Activated naive CD4-positive, alpha-beta T cell treated with anti-CD3 and anti-CD28 coated beads, Interleukin-2, amount 50 U/mL, for 72 hours (primary cell): ENCODE results near the gene CACNA1A. TPM values are rescaled to one million over a fixed set of nuclear protein-coding genes. Genes with fewer than 3 reads are reported as not detected.

Source experiments
- ATAC-seq, 2 donors: fragments of 150-1000 bp; cut with Tn5 transposase; 2 replicates each; pipeline ENCODE4 v1.10.0; 2021; ENCODE audit warnings: mild to moderate bottlenecking in 2 of 2, moderate library complexity in 2 of 2
- DNase-seq, 2 donors: peaks; one replicate each; pipeline ENCODE4 v3.0.0; 2021 to 2022; ENCODE audit warnings: low spot score in 2 of 2
- H3K27ac Mint-ChIP-seq, 2 donors: one replicate each; pipeline ENCODE4 v1.8.0; 2022; ENCODE audit warnings: mild to moderate bottlenecking in 2 of 2, mixed read lengths in 2 of 2
- H3K36me3 Mint-ChIP-seq, 2 donors: one replicate each; pipeline ENCODE4 v1.8.0; 2022; ENCODE audit warnings: mixed read lengths in 2 of 2
- H3K9me3 Mint-ChIP-seq, 2 donors: one replicate each; pipeline ENCODE4 v1.8.0; 2022; ENCODE audit warnings: mixed read lengths in 2 of 2
- total RNA-seq, 2 donors: library from RNA; stranded (reverse); gene quantifications; one replicate each; pipeline ENCODE4 v1.2.3, GENCODE V29; 2022

CACNA1A gene
- total RNA-seq, 2 donors from 2014 or later: 0.43 to 0.70 TPM

DNA sequence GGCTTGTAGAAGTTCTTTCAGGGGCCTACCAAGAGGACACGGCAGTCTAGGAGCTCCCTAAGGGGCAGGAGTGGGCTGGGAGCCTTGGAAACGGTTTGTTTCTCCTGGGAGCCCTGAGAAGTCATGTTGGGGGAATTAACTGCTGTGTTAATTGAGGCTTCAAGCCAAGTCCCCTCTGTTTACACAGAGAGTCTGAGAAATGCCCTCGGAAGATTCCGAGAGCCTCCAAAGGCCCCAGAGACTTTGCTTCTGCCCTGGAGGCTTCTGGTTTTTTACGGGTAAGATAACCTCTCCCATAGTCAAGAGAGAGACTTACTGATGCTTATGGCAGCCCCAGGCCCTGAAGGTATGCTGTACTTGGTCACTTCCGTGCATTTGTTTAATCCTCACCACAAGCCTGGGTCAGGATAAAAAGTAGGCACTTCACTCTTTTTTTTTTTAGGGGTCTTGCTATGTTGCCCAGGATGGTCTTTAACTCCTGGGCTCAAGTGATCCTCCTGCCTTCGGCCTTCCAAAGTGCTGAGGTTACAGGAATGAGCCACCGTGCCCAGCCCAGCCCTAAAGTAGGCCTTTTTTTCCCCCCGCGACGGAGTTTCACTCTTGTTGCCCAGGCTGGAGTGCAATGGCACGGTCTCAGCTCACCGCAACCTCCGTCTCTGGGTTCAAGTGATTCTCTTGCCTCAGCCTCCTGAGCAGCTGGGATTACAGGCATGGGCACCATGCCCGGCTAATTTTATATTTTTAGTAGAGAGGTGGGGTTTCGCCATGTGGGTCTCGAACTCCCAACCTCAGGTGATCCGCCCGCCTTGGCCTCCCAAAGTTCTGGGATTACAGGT lies 340.9 kb downstream of the CACNA1A start:
- ATAC-seq (no peak), DNase-seq (no peak)
- Mint-ChIP-seq H3K27ac (peak overlapping the region in 1 of 2 donors; percentile 82), H3K9me3 (no peaks in the 10 kb centered on the region), H3K36me3 (peaks cover 0 to 6% of the 10 kb centered on the region in 2 donors)

DNA sequence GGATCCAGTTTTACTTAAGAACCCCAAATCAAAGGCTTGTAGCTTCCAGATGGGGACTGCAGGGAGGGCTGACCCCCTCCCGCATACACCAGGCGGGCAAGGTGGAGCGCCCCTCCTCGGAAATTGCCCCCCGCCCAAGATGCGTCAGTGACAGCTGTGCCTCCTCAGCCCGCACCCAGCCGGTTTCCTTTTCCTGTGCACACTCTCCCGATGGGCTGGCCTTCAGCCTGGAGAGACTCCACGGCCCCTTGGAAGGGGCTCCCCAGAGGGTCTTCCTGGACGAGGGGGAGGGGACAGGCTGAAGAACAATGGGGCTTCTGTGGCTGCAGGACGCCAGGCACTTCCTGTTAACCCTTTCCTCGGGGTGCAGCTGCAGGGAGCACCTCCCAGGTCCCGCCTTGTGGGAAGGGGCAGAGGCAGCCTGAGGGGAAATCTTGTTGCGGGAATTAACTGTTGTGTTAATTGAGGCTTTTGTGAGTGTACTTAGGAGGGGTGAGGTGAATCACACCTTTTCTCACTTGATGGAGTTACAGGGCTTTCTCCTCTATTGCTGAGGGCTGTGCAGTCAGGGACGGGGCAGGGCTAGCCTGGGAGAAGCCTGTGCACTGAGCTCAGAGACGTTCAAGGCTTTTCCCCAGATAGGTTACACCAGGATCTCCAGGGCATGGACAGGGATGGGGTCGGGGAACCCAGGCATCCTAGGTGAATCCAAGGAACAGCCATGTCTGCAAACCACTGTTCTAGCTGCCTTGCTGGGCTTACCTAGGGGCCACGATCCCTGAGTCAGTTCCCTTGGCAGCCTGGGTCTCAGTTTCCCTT lies 341.7 kb downstream of the CACNA1A start:
- Mint-ChIP-seq H3K36me3 (peaks cover 0 to 6% of the 10 kb centered on the region in 2 donors), H3K9me3 (no peaks in the 10 kb centered on the region), H3K27ac (peak overlapping the region; percentile 82 to 85)
- DNase-seq (peak; percentile 42 to 79), ATAC-seq (peak; percentile 10 to 31)

DNA sequence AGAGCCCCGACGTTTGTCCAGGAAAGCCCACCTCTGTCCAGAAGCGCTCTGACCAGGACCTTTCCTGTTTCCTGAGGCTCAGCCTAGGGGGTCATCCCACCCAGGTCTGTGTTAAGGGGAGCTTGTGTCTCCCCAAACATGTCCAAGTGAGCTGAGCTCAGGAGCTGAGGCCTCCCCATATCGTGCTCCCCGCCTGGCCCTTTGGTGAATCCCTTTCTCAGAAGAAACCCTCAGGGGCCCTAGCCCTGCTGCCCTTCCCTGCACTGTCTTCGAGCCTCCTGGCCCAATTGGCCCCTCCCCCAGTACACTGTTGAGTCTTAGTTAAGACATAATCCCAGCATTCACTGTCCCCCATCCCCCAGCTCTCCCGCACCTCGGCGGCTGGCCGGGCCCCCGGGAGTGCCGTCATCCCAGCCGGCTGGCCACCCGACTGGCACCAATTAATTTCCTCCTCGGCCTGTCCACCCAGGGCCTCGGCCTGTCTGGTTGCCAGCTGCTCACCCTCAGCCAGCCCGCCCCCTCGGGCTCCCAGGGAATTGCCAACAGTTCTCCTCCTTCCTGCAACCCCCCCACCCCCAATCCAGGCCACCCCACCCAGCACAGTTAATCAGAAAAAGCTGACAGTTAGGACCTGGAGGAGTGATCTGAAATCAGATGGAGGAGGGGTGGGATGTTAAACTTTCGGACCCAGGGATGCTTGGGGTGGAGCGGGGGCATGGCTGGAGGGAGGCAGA lies 342.5 kb downstream of the CACNA1A start:
- peak; percentile 9 to 34 for ATAC-seq
- peak overlapping the region; percentile 82 to 93 for H3K27ac Mint-ChIP-seq

DNA sequence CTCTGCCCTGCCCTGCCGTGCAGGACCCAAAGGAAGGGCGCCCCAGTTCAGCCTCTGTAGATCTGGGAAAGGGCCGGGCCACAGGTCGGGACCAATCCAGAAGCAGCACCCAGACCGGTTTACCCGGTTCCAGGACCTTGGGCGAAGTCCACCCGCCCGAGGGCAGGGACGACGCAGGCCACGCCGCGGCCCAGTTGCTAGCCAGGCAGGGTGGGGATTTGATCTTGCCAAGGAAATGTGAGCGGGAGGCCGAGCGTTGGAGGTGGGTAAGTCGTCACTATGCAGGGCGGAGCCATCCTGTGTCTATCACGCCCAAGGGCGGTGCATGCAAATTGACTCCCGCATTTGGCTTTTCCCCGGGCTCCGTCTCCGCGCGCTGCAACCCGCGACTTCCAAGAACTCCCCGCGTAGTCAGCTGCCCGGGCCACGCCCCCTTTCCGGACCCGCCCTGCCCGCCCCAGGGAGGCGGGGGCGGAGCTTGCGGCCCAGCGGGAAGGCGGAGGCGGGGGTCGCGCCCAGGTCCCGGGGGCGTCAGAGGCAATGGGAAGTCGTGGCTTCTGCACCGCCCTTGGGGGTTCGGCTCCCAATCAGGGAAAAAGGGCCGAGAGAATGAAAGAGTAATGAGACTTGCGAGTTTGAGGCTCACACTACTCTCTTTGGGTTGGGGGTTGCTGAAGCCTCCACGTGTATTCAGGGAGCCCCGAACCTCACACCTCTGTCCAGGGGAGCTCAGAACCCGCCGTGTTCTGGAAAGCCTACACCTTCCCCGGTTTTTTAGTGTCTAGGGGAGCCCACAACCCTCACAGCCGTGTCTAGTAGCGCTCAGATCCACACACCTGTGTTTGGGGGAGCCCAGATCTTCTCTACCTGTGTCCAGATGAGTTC lies 343.3 kb downstream of the CACNA1A start:
- Mint-ChIP-seq H3K27ac (peak overlapping the region; percentile 82 to 93), H3K9me3 (no peaks in the 10 kb centered on the region), H3K36me3 (peaks cover 0 to 5% of the 10 kb centered on the region in 2 donors)
- DNase-seq (peak; percentile 84 to 95), ATAC-seq (peak; percentile 67 to 70)

More for the DNA sequence above, 342.5 kb downstream of the CACNA1A start:
- peak; percentile 61 to 71 for DNase-seq
- Mint-ChIP-seq H3K36me3 (peaks cover 0 to 6% of the 10 kb centered on the region in 2 donors), H3K9me3 (no peaks in the 10 kb centered on the region)

DNA sequence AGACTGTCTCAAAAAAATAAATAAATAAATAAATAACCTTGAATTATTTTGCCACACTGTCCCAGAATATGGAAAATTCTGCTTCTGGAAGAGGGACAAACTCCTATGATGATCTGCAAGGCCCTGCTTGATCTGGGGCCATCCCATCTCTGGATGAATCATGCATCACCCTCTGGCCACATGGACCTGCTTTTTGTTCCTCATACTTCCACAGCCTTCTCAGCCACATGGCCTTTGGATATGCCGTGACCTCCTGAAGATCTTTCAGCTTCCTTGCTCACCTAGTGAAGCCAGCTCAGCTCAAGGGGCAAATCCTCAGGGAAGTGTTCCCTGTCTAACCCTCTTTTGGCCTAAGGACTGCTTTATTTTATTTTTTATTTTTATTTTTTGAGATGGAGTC lies 345.7 kb downstream of the CACNA1A start:
- no peak overlapping the region for H3K27ac Mint-ChIP-seq
- ATAC-seq (no peak), DNase-seq (peak in 1 of 2 donors; percentile 51)
- no peaks in the 10 kb centered on the region for H3K36me3 Mint-ChIP-seq
- no peaks in the 10 kb centered on the region for H3K9me3 Mint-ChIP-seq

DNA sequence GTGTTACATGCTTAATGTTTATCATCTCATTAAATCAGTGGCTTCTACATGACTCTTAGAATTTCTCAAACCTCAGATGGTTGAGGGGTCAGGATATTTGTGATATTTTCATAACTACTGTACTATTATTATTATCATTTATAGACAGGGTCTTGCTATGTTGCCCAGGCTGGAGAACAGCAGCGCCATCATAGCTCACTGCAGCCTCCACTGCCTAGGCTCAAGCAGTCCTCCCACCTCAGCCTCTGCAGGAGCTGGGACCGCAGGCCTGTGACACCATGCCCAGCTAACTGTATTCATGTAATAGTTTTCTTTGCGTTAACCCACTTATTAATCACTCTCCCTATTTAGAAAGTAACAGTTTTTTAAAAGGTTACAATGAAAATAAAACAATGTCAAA lies 346.6 kb downstream of the CACNA1A start:
- no peak overlapping the region for H3K27ac Mint-ChIP-seq
- ATAC-seq: no peak
- DNase-seq: no peak
- H3K36me3 Mint-ChIP-seq: peaks cover 5 to 6% of the 10 kb centered on the region in 2 donors
- no peaks in the 10 kb centered on the region for H3K9me3 Mint-ChIP-seq
